ENCODE data around the gene SLC34A2.

Gene SLC34A2

DNA sequence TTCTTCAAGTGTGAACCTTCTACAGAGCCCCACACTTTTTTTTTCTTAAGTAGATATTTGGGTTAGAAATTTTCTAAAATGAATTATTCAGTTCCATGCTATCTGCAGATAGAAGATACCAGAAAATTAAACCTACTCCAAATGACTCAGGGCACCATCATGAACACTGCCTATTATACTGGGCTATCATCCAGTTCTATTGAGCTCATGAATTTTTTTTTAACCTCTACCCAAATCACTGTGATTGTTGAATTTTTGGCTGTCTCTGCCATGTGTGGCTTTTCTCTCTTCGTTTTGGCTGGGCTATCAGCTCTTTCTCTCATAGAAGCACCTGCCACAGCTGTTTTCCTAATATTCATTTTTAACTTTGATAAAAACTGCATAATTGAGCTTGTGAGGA lies 31.0 kb upstream of the SLC34A2 start:
- H3K4me3 ChIP-seq (ENCODE audit: low read depth, low read length), result no peak overlapping the region
- in situ Hi-C loops (cut with HindIII; ENCODE audit: low sequenced_read_pairs), result no loop called here
- TF ChIP-seq, protein P1, sequence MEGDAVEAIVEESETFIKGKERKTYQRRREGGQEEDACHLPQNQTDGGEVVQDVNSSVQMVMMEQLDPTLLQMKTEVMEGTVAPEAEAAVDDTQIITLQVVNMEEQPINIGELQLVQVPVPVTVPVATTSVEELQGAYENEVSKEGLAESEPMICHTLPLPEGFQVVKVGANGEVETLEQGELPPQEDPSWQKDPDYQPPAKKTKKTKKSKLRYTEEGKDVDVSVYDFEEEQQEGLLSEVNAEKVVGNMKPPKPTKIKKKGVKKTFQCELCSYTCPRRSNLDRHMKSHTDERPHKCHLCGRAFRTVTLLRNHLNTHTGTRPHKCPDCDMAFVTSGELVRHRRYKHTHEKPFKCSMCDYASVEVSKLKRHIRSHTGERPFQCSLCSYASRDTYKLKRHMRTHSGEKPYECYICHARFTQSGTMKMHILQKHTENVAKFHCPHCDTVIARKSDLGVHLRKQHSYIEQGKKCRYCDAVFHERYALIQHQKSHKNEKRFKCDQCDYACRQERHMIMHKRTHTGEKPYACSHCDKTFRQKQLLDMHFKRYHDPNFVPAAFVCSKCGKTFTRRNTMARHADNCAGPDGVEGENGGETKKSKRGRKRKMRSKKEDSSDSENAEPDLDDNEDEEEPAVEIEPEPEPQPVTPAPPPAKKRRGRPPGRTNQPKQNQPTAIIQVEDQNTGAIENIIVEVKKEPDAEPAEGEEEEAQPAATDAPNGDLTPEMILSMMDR (IDR thresholded peaks at IDR 0.05; ENCODE audit: low read depth, low read length, missing control alignments), result no peak
- peak; percentile 3 for DNase-seq (ENCODE audit: low read depth)

DNA sequence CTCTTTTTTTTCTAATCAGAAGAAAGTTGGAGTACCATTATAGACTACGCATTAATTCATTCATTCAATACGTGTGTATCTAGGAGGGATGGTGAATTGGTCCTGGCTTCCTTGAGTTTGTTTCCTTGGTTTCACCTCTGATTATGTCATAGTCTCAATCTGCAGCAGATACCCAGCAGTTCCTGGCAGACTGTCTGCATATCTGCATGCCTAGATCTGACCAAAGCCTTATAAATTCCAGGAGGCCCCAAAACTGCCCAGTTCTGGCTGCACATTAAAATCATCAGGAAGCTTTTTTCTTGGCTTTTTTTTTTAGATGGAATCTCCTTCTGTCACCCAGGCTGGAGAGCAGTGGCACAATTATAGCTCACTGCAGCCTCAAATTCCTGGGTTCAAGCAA lies 27.2 kb upstream of the SLC34A2 start:
- TF ChIP-seq, protein P1 (IDR thresholded peaks at IDR 0.05; ENCODE audit: low read depth, low read length, missing control alignments), result no peak
- no peak overlapping the region for H3K4me3 ChIP-seq (ENCODE audit: low read depth, low read length)
- in situ Hi-C loops (cut with HindIII; ENCODE audit: low sequenced_read_pairs), result no loop called here
- no peak for DNase-seq (ENCODE audit: low read depth)

DNA sequence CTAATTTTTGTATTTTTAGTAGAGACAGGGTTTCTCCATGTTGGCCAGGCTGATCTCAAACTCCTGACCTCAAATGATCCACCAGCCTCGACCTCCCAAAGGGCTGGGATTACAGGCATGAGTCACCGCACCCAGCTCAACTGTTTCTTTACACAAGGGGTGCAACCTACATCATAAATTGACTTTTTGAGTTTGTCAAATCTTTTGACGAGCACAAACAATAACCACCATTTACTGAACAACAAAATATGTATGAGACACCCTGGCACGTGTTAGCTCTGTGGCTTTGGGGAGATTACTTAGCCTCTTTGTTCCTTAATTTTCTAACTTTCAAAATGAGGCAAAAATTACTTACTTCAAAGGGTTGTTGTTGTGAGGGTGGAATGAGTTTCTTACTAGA lies 23.5 kb upstream of the SLC34A2 start:
- no peak for DNase-seq (ENCODE audit: low read depth)
- in situ Hi-C loops (cut with HindIII; ENCODE audit: low sequenced_read_pairs), result no loop called here
- H3K4me3 ChIP-seq (ENCODE audit: low read depth, low read length), result no peak overlapping the region
- TF ChIP-seq, protein P1 (IDR thresholded peaks at IDR 0.05; ENCODE audit: low read depth, low read length, missing control alignments), result no peak

DNA sequence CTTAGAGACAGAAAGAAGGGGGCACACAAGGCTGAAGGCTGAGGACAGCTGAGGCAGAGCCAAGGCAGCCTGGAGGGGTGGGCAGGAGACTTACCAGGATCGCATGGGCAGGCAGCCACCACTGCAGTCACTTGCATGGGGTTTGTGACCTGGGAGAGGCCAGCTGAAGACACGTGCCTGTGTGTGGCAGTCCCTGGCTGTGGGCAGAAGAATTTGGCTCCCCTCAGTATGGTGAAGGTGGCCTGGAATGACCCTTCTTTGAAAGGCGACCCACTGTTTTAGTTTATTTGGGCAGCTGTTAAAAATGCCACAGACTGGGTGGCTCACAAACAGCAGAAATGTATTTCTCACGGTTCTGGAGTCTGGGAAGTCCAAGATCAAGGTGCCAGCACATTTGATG lies 22.1 kb upstream of the SLC34A2 start:
- TF ChIP-seq, protein P1 (IDR thresholded peaks at IDR 0.05; ENCODE audit: low read depth, low read length, missing control alignments), result no peak
- in situ Hi-C loops (cut with HindIII; ENCODE audit: low sequenced_read_pairs), result no loop called here
- no peak for DNase-seq (ENCODE audit: low read depth)
- no peak overlapping the region for H3K4me3 ChIP-seq (ENCODE audit: low read depth, low read length)

DNA sequence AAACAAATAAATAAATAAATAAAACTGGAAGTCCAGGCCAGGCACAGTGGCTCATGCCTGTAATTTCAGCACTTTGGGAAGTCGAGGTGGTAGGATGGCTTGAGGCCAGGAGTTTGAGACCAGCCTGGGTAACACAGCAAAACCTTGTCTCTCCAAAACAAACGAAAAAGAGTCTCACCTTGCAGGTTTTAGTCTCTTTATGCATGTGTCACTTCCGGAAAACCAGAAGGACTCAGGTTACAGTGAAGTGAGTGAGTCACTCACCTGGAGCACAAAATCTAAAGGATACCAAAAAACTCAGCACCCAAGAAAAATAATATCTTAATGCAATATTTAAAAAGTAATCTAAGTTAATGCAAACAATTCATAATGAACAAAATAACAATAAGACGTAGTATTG lies 20.1 kb upstream of the SLC34A2 start:
- in situ Hi-C loops (cut with HindIII; ENCODE audit: low sequenced_read_pairs), result no loop called here
- DNase-seq (ENCODE audit: low read depth), result no peak

DNA sequence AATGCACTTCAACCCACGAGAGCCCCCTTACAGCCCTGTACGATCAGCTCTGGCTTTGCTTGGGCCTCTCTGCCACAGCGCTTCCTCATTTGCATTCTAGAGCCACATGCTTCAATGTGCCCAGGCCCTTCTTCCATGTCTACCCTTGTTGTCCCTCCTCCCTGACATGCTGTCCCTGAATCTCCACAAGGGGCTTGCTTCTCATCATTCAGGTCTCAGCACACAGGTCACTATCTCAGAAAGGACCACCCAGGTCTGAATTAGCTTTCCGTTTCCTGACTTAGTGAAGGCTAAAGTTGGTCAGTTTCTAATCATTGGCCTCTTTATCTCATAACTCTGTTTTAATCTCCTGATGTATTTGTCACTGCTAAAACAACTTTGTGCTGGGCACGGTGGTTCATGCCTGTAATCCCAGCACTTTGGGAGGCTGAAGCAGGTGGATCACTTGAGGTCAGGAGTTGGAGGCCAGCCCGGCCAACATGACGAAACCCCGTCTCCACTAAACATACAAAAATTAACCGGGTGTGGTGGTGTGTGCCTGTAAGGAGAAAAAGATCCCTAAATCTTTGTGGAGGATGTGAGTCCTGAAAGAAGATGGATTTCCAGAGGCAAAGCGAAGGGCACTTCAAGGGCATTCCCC lies 17.9 kb upstream of the SLC34A2 start:
- H3K4me3 ChIP-seq (ENCODE audit: low read depth, low read length), result no peak overlapping the region
- TF ChIP-seq, protein P1 (IDR thresholded peaks at IDR 0.05; ENCODE audit: low read depth, low read length, missing control alignments), result no peak
- in situ Hi-C loops (cut with HindIII; ENCODE audit: low sequenced_read_pairs), result no loop called here
- DNase-seq (ENCODE audit: low read depth), result no peak

More for the DNA sequence above, 20.1 kb upstream of the SLC34A2 start:
- H3K4me3 ChIP-seq (ENCODE audit: low read depth, low read length), result no peak overlapping the region
- TF ChIP-seq, protein P1 (IDR thresholded peaks at IDR 0.05; ENCODE audit: low read depth, low read length, missing control alignments), result no peak

Data from astrocyte of the cerebellum (primary cell).